ENCODE data around the gene ARFGAP2.

Gene ARFGAP2

DNA sequence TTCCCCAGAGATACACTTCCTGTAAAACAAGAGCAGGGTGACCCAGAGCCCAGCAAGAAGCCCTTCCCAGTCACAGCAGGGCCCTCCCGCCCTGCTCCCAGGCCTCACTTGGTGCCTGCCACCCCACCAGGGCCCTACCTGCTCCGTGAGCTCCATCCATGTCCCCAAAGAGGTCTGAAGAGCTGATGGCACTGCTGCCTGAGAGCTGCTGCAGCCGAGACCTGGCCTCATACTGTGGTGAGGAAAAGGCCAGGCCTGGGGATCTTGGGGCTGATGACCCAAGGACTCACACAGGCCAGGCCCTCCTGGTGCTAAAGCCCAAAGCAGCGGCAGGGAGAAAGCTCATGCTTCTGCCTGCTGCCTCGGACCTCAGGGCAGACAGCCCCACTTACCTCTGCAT, 10.3 kb downstream of the ARFGAP2 start:
- DNase-seq = no peak

DNA sequence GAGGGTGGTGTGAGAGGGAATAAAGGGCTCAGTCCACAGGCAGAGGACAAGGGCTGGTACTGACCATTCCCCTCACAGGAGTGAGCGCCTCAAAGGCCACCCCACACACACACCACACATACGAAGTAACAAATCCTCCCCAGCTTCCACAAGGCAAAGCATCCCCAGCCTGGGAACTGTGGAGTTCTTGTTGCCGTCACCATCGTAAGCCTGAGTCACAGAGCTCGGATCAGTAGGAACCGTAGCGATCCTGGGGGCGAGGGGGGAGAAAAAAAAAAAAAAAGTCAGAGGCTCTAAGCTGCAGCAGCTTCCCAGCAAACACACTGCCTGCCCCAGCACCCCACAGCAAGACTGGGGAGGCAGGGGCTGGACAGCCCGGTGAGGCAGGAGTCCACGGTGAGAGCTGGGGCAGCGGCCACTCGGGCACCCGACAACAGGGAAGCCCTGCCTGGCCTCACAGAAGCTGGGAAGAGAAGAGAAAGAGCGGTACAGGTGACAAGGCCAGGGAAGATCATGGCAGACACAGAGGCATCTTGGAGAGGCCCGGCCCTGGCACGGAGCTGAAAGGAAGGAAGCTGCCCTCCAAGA, 11.3 kb downstream of the ARFGAP2 start:
- DNase-seq = no peak

DNA sequence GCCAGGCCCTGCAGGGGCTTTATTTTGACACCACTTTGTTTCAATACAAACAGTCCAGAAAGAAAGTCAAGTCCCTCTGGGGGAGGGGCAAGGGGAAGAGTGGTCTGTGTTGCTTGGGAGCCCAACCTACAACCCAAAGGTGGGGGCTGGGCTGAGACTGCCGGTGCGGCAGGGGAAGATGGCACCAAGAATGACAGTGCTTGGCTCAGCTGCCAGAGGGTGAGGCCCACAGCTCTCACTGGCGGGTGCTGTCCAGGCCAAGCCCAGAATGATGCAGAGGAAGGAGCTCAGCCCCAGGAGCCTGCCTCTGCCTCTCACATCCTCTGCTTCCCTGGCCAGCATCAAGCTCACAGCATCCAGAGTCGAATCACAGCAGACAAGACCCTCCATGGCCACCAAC, 12.4 kb downstream of the ARFGAP2 start:
- DNase-seq = no peak

DNA sequence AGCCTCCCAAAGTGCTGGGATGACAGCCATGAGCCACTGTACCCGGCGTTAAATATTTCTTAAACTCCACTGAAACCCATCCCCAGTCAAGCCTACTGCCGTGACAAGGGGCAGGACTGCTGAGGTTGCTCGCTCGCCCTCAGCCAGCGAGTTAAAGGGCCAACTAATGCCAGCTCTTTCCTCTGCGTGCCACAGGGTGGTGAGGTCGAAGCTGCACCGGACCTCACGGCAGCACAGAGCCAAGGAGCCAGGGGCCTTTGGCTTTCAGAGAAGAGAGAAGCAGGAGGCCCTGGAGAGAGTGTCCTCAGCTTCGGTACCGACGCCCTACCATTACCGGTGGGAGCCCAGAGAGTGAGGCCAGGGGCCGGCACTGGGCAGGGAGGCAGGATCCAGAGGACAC, 12.8 kb downstream of the ARFGAP2 start:
- DNase-seq = no peak

DNA sequence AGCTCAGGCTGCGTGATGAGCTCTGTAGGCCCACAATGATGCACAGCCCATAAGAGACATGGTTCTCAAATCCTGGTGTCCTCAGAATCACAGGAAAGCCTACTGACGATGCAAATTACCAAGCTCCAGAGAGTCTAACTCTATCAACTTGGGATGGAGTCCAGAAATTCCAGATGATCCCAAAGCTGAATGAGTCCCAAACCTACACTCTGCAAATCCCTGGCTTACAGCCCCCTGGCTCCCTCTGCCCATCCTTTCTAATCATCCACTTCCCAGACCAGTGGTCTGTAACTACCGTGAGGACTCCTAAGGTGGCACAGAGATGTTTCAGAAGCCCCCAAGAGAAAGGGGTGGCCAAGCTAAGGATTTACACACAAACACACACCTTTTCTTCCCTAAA, 13.5 kb downstream of the ARFGAP2 start:
- no peak for DNase-seq

DNA sequence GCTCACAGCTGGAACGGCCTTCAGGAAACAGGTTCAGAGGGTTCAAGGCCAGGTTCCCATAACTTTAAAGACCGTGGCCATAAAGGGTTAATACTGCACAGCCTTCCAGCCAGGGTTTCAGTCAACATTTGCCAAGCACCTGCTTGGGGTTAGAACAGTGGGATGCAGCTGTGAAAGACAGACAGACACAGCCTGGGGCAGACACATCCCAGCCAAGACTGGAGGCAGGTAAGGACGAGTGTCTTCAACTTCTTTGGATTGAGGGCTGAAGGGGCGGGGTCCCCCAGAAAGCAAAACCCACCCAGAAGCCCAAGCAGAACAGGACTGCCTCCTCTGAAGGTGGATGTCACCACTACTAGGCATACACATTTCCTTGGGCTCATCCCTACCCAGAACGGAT, 14.3 kb downstream of the ARFGAP2 start:
- DNase-seq = no peak

DNA sequence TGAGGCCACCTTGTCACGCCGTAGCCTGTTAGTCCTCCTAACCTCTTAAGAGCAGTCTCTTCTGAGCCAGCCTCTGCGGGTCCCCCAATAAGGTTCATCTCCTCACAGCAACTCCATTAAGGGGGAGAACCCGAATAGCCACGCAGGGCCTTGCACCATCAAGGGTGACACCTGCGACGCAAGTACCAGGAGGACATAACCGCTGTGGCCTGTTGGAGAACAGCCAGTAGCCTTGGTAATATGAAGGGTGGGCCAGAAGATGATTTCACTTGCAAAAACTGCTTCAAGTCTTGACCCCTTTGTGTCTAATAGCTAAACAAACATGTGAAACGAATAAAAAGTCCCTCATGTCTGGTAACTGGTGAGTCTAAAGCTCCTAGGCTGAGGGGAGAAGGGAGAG, 14.8 kb downstream of the ARFGAP2 start:
- DNase-seq = no peak

DNA sequence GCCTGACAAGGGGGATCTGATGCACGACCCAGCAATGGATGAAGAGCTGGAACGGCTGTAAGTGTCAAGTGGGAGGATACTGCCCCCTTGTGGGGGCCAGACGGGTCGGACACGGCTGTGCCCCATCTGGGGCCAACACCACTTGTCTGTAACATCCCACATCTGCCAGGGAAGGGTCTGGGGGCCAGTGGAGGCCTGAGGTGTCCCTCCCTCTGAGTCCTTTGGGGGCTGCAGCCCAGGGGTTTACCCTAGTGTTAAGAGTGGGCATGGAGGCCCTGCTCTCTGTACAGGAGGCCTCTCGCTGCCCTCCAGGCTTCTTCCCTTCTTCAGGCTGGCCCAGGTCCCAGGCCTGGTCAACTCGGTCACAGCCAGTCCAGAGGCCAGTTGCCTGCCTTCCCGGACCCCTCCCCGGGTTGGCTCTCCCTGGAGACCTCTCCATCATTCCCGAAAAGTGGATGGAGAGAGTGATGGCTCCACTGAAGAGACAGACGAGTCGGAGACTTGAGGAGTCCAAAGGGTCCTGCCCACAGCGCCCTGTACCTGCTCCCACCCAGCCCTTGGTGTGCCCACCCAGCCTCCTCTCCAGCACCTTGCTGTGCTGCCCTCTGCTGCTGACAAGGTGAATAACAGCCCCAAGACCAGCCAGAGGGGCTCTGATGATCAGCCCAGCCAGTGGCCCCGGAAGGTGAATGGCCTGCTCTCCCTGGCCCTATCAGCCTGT, 15.4 kb downstream of the ARFGAP2 start:
- no peak for DNase-seq

DNA sequence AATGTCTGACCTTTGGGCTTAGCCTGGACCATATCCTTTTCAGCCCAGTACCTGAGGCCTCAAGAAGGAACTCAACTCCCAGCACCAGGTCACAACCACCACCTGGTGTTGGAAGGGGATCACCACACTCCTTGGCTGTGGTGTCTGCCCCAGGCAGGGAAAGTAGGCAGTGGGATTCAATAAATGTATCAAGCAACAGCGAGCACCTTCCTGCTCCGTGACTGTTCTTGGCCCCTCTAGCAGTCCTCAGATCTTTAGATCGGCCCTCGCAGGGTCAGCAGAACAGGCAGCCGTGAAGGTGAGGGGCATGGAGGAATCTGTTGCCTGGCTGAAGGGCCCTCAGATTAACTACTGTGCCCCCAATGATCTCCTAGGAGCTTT, 15.9 kb downstream of the ARFGAP2 start:
- no peak for DNase-seq

DNA sequence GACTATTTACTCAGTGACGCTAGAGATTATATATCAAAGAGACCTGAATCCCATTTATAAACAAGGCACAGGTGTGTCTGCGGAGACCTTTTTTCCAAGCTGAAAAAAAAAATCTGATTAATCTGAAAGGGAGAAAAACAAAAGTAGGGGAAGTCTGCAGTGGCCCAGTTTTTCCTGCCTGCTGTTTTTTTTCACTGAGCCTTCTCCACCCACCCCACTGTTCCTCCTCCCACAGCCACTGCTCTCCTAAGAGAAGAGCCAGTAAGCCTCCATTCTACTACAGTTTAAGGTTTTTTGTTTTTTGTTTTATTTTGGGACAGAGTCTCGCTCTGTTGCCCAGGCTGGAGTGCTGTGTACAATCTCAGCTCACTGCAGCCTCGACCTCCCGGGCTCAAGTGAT, 18.4 kb downstream of the ARFGAP2 start:
- no peak for DNase-seq

DNA sequence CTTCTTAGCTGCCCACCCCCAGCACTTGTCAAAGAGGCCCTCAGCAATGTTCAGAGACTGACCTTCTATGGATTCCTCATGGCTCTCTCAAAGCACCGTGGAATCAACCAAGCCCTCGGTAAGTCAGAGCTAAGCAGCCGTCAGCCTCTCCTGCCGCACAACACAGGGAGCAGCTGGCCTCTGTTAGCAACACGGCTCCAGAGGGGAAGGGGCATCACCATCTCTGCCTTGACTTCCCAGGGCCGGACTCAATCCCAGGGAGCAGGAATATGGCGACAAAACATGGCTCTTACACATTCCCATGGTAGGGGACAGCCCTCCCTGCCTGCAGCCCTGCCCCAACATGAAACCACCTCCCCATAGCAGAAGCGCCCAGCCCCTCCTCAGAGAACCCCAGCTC, 18.9 kb downstream of the ARFGAP2 start:
- no peak for DNase-seq

DNA sequence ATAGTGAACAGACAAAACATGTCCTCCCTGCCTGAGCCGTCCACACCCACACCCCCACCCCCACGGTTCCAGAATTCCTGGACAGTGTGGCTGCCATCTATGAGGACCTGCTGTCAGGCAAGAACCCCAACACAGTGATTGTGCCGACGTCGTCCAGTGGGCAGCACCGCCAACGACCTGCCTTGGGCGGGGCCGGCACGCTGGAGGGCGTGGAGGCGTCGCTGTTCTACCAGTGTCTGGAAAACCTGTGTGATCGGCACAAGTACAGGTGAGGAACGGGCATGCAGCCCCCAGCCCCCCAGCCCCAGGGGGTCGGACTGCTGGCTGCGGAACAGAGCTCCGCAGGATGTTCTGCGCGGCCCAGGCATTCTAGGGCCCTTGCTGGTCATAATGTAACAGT, 19.7 kb downstream of the ARFGAP2 start:
- no peak for DNase-seq

DNA sequence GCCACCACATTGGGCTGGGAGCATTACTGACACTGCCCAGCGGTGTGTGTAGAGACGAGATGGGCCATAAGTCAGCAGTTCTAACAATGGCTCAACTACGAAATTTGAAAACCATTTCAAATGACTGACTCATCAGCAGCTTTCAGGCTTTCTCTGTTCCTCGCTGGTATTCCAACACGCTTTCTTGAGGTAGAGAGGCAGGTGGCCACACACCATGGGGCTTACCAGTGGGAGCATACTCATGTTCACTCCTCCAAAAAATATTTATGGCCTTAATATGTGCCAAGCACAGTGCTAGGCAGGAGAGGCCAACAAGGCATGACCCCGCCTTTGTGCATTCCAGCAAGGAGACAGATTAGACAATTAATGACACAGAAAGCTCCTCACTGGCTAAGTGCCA, 20.3 kb downstream of the ARFGAP2 start:
- DNase-seq = no peak

DNA sequence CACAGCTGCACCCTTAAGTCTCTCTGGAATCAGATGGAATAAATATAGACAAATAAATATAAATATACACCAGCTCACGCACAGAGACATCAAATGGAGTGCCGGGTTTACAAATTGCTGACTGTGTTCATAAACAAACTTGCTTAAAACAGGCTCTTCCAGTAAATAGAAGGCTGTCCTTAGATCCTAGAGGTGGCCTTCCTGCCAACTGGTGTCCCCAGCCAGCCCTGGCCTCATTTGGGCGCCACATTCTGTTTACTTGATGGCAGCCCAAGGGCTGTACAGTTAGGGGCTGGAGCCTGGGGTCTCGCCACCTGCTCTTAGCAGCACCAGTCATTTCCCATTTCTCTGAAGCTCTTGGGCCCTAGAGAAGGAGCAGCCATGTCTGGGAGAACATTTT, 20.8 kb downstream of the ARFGAP2 start:
- no peak for DNase-seq

DNA sequence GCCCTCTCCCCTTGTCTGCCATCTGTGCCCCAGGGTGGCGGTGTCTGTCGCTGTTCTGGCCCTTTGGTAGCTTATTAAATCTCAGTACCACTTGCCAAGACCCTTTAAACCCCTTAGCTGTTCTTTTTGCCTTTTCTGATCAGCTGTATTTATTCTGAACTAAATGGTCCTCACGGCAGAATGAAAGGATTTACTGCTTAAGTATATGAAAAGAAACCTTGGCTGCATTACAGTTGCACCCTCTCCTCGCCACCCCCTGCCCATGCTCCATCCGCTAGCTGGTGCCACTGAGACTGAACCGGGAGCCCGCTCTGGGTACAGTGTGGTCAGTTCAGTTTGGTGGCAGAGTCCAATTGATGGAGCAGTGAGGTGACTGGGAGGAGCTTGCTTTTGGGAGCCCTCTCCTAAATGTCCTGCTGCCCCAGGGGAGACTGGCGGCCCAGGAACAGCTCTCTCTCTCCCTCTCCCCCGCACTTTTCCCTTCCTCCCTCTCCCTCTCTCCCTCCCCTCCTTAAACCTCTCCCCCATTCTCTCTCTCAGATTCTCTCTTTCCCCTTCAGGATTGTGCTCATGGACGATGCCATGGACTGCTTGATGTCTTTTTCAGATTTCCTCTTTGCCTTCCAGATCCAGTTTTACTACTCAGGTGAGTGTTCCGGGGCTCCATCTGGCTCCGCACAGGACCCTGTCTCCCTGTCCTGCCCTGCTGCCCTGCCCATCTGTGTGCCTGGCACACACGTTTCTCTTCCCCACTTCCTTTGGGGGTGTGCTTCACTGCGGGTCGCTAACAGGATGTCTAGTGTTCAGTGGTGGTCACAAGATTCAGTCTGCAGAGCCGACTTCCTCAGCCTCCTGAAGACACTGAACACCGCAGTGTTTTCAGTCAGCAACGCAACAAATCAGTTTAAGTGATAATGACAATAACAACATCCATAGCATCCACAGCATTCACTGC, 21.8 kb downstream of the ARFGAP2 start:
- no peak for DNase-seq

DNA sequence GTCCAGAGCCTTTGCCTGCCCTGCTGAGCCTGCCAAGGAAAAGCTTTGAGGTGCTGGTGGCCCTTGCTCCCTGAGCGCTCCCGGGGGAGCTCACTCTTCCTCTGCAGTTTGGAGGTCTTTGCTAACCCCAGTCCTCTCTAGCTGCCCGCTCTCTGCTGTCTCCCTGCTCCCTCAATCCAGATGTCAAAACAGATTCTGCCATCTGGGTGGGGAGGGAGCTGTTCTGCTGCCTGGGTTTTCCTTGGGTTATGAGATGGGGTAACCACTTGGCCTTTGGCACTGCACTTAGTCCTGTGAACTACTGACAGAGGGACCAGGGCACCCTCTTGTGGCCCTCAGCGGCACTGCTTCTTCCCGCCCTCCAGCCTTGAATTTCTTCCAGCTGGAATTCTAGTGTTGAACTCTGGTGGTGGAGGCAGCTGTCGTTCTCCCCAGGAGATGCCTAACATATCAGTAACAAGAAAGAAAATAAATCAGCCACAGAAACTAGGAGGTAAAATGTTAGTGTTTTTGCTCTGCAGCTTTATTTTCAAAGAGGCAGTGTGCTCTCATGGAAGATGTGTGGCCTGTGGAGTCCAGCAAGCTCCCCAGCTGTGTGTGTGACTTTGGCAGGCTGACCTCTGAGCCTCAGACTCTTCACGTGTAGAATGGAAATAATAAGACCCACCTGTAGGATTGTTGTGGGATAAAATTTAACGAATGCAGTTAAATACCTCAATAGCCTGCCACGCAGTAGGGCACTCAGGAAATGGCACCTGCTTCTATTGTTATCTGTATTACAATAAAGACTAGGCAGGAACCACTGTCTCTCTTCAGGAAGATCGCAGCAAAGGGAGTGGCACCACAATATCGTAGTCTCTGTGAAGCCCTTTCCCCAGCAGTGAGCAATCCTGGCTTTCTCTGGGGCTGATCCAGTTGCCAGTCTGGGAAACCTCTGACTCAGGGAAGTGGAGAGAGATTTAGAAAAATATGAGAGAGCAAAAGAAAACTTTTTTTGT, 23.4 kb downstream of the ARFGAP2 start:
- DNase-seq = no peak

DNA sequence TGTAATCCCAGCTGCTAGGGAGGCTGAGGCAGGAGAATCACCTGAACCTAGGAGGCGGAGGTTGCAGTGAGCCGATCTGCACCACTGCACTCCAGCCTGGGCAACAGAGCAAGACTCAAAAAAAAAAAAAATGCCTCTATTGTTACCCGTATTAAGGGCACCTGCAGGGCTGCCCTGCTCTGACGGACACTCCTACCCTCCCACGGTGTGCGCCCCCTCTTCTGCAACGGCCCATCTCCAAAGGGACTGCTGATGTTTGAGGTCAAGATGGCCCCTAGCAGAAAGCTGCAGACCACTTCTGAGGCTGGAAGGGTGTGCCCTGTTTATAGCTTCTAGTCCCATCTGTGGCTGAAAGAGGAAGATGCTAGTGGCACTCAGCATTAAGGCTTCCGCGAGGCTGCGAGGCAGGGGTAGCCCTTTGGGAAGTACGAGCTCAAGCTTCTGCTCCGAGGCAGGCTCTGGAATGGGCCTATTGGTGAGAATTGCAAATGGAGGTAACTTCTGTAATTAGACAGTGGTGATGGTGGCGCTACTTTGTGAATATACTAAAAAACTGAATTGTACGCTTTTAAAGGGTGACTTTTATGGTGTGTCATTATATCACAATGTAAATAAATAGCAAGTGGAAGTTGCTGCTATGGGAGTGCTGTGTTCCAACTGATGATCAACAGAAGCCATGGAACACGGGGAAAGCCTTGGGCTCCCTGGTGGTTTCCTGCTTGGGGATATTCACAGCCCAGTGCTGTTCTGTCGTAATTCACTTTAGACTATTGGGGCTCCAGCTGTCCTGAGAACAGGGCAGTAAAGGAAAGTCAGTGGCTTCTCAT, 24.3 kb downstream of the ARFGAP2 start:
- DNase-seq = no peak

DNA sequence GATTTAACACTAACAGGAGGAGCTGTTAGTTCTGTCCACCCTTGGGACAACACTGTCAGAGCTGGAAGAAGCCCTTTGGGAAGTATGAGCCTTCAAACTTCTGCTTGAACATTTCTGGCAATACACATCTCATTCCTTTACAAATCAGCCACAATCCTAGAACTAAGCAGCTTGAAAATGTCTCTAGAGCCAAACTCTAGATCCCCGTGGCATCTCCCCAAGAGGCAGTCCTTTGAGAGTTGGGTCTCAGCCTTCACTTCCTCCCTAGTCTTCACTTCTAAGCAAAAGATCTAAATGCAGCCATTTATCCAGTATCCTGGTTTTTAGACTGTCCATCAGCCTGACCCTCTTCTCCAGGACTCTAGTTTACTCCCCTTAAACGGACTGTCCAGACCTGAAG, 26.9 kb downstream of the ARFGAP2 start:
- no peak for DNase-seq

DNA sequence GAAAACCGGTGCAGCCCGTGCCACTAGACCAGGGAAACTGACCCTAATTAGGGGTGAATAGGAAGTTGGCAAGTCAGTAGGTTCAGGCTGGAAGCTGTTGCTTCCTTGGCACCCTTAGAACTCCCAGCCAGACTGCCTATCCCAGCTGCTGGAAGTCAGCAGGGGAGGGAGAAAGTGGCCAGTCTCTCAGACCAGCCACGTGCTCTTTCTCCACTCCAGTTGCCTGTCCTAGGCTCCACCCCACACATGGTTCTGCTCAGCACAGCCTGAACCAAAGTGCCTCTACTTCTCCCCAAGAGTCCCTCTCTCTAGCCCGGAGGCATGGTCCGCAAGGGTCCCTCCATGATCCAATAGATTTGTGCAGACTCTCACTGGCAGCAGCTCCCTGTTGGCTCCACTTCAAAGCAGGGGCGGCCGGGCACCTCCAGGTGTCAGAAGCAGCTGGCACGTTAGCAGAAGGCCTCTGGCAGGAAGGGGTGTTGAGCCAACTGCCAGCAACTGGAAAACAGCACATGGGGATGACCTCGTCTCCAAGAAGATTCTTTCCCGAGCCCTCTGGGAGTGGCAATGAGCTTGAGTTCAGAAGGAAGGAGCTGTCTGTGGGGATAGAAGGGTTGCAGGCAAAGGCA, 27.7 kb downstream of the ARFGAP2 start:
- no peak for DNase-seq

DNA sequence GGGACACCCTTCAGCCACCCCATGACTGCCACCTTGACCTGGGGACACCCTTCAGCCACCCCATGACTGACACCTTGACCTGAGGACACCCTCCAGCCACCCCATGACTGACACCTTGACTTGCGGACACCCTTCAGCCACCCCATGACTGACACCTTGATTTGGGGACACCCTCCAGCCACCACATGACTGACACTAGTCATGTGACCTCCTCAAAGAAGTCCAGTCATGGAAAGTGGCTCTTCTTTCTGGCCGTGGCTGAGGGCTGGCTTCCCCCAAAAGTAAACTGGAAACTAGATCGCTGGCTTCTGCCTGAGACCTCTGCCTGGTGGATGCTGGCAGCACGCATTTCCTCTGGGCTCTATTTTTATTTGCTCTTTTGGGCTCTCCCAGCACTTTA, 28.4 kb downstream of the ARFGAP2 start:
- DNase-seq = no peak

DNA sequence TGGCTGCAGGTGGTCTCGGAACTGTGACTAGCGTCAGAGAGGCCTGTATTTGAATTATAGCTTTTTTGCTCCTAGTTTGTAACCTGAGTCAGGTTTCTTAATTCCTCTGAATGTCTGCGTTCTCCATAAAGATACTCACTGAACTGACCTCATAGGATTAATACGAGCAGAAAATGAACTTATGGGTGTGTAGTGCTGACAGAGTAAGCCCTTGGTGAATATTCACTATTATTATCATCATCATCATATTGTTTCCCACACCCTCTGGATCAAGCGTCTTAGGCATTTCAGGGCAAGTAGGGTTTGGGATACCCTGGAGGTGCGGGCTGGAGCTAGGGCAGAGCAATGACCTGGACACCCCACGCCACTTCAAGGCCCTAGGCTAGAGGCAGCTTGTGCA, 29.0 kb downstream of the ARFGAP2 start:
- no peak for DNase-seq
